IgD-negative memory B cell (primary cell): ENCODE results near the gene ARL10. TPM values are rescaled to one million over a fixed set of nuclear protein-coding genes. Genes with fewer than 3 reads are reported as not detected.

Source experiments
- H3K27ac Mint-ChIP-seq, 3 donors: one replicate each; pipeline ENCODE4 v1.8.0; 2020 to 2022; ENCODE audit warnings: mild to moderate bottlenecking in 3 of 3, mixed read lengths in 3 of 3, moderate library complexity in 1 of 3
- H3K27me3 Mint-ChIP-seq: one replicate; pipeline ENCODE4 v1.8.0; 2021; ENCODE audit warnings: mixed read lengths
- H3K36me3 Mint-ChIP-seq: one replicate; pipeline ENCODE4 v1.8.0; 2020; ENCODE audit warnings: mild to moderate bottlenecking, mixed read lengths
- H3K4me1 Mint-ChIP-seq, 3 donors: one replicate each; pipeline ENCODE4 v1.8.0; 2020 to 2022; ENCODE audit warnings: mixed read lengths in 3 of 3, mild to moderate bottlenecking in 1 of 3
- H3K4me3 Mint-ChIP-seq, 4 donors: one replicate each; pipeline ENCODE4 v1.8.0; 2020 to 2022; ENCODE audit warnings: mild to moderate bottlenecking in 4 of 4, mixed read lengths in 4 of 4, moderate library complexity in 3 of 4
- H3K9me3 Mint-ChIP-seq, 3 donors: one replicate each; pipeline ENCODE4 v1.8.0; 2020 to 2021; ENCODE audit warnings: mixed read lengths in 3 of 3, mild to moderate bottlenecking in 1 of 3
- polyA plus RNA-seq: library from polyadenylated mRNA; unstranded; fragments of 300-500 nt; fragmentation: Illumina TruSeq; gene quantifications from one replicate; pipeline ENCODE4 v1.2.3, GENCODE V29; 2021

The ARL10 gene
- polyA plus RNA-seq, 1 donor from 2014 or later = 1.3 TPM

- Mint-ChIP-seq H3K9me3 (no peaks in the 10 kb centered on the region), H3K27ac (no peak overlapping the region), H3K36me3 (peaks cover 2% of the 10 kb centered on the region), H3K27me3 (no peaks in the 10 kb centered on the region), H3K4me1 (peaks cover 6 to 9% (median 7%) of the 10 kb centered on the region in 3 donors), H3K4me3 (no peak overlapping the region)
Observed at GRCh38 chr5:176379881-176380280, 14.6 kb downstream of the ARL10 start.

- H3K27me3 Mint-ChIP-seq = no peaks in the 10 kb centered on the region
- peaks cover 2% of the 10 kb centered on the region for H3K36me3 Mint-ChIP-seq
- H3K4me1 Mint-ChIP-seq = peaks cover 9 to 15% (median 11%) of the 10 kb centered on the region in 3 donors
- H3K27ac Mint-ChIP-seq = no peak overlapping the region
- H3K9me3 Mint-ChIP-seq = no peaks in the 10 kb centered on the region
- no peak overlapping the region for H3K4me3 Mint-ChIP-seq
Observed at GRCh38 chr5:176381423-176381822, 16.1 kb downstream of the ARL10 start.

- H3K36me3 Mint-ChIP-seq = peaks cover 2% of the 10 kb centered on the region
- no peak overlapping the region for H3K4me3 Mint-ChIP-seq
- no peak overlapping the region for H3K27ac Mint-ChIP-seq
- no peaks in the 10 kb centered on the region for H3K9me3 Mint-ChIP-seq
- peaks cover 9 to 17% (median 15%) of the 10 kb centered on the region in 3 donors for H3K4me1 Mint-ChIP-seq
- no peaks in the 10 kb centered on the region for H3K27me3 Mint-ChIP-seq
Observed at GRCh38 chr5:176381979-176382378, 16.7 kb downstream of the ARL10 start.

- Mint-ChIP-seq H3K27ac (peak overlapping the region in 1 of 3 donors; percentile 28), H3K27me3 (no peaks in the 10 kb centered on the region), H3K4me1 (peaks cover 11 to 22% (median 17%) of the 10 kb centered on the region in 3 donors), H3K4me3 (peak overlapping the region in 2 of 4 donors; percentile 33 to 50), H3K9me3 (no peaks in the 10 kb centered on the region), H3K36me3 (peaks cover 2% of the 10 kb centered on the region)
Observed at GRCh38 chr5:176382721-176383120, 17.4 kb downstream of the ARL10 start.

GRCh38 chr5:176383248-176383905 lies 18.1 kb downstream of the ARL10 start:
- peaks cover 15 to 25% (median 19%) of the 10 kb centered on the region in 3 donors for H3K4me1 Mint-ChIP-seq
- H3K27ac Mint-ChIP-seq = peak overlapping the region in 1 of 3 donors; percentile 28
- peaks cover 2% of the 10 kb centered on the region for H3K36me3 Mint-ChIP-seq
- peak overlapping the region in 1 of 4 donors; percentile 50 for H3K4me3 Mint-ChIP-seq
- H3K27me3 Mint-ChIP-seq = no peaks in the 10 kb centered on the region
- no peaks in the 10 kb centered on the region for H3K9me3 Mint-ChIP-seq

GRCh38 chr5:176383961-176384360 lies 18.7 kb downstream of the ARL10 start:
- peaks cover 15 to 25% (median 23%) of the 10 kb centered on the region in 3 donors for H3K4me1 Mint-ChIP-seq
- no peak overlapping the region for H3K27ac Mint-ChIP-seq
- H3K4me3 Mint-ChIP-seq = peak overlapping the region in 1 of 4 donors; percentile 50
- no peaks in the 10 kb centered on the region for H3K27me3 Mint-ChIP-seq
- peaks cover 2% of the 10 kb centered on the region for H3K36me3 Mint-ChIP-seq
- no peaks in the 10 kb centered on the region for H3K9me3 Mint-ChIP-seq

- peaks cover 2% of the 10 kb centered on the region for H3K36me3 Mint-ChIP-seq
Observed at GRCh38 chr5:176384366-176384930, 19.2 kb downstream of the ARL10 start.

GRCh38 chr5:176384991-176385390 lies 19.7 kb downstream of the ARL10 start:
- Mint-ChIP-seq H3K27ac (peak overlapping the region in 1 of 3 donors; percentile 67), H3K36me3 (peaks cover under 1% of the 10 kb centered on the region), H3K4me1 (peaks cover 8 to 24% (median 19%) of the 10 kb centered on the region in 3 donors), H3K27me3 (no peaks in the 10 kb centered on the region), H3K9me3 (no peaks in the 10 kb centered on the region), H3K4me3 (peak overlapping the region in 2 of 4 donors; percentile 28 to 81)

More at GRCh38 chr5:176384366-176384930, 19.2 kb downstream of the ARL10 start:
- no peaks in the 10 kb centered on the region for H3K27me3 Mint-ChIP-seq
- peak overlapping the region in 2 of 4 donors; percentile 28 to 81 for H3K4me3 Mint-ChIP-seq
- peak overlapping the region in 1 of 3 donors; percentile 67 for H3K27ac Mint-ChIP-seq
- peaks cover 13 to 25% (median 23%) of the 10 kb centered on the region in 3 donors for H3K4me1 Mint-ChIP-seq
- no peaks in the 10 kb centered on the region for H3K9me3 Mint-ChIP-seq

GRCh38 chr5:176386491-176386890 lies 21.2 kb downstream of the ARL10 start:
- H3K36me3 Mint-ChIP-seq = peaks cover 1% of the 10 kb centered on the region
- H3K4me3 Mint-ChIP-seq = peak overlapping the region; percentile 10 to 100 (median 79)
- no peaks in the 10 kb centered on the region for H3K27me3 Mint-ChIP-seq
- H3K27ac Mint-ChIP-seq = peak overlapping the region in 1 of 3 donors; percentile 99
- H3K9me3 Mint-ChIP-seq = no peaks in the 10 kb centered on the region
- peaks cover 8 to 21% (median 17%) of the 10 kb centered on the region in 3 donors for H3K4me1 Mint-ChIP-seq

- Mint-ChIP-seq H3K36me3 (peaks cover 1% of the 10 kb centered on the region), H3K4me1 (peaks cover 8 to 21% (median 17%) of the 10 kb centered on the region in 3 donors), H3K4me3 (peak overlapping the region; percentile 99 to 100 (median 100)), H3K27ac (peak overlapping the region; percentile 98 to 100 (median 99)), H3K9me3 (no peaks in the 10 kb centered on the region), H3K27me3 (no peaks in the 10 kb centered on the region)
Observed at GRCh38 chr5:176387384-176387925, 22.2 kb downstream of the ARL10 start.

GRCh38 chr5:176388003-176388443 lies 22.7 kb downstream of the ARL10 start:
- H3K27ac Mint-ChIP-seq = peak overlapping the region; percentile 98 to 100 (median 99)
- H3K36me3 Mint-ChIP-seq = peaks cover 1% of the 10 kb centered on the region
- no peaks in the 10 kb centered on the region for H3K9me3 Mint-ChIP-seq
- H3K27me3 Mint-ChIP-seq = no peaks in the 10 kb centered on the region
- H3K4me1 Mint-ChIP-seq = peaks cover 8 to 21% (median 17%) of the 10 kb centered on the region in 3 donors
- peak overlapping the region; percentile 99 to 100 (median 100) for H3K4me3 Mint-ChIP-seq

GRCh38 chr5:176388444-176389134 lies 23.3 kb downstream of the ARL10 start, which contains the start of the genes HIGD2A and NOP16:
Gene HIGD2A, plus strand, starts transcription at chr5:176388751. Its CDS starts 69 bp downstream, at chr5:176388820.
Gene NOP16, minus strand, starts transcription at chr5:176388598. Its CDS starts 59 bp downstream, at chr5:176388539.
- Mint-ChIP-seq H3K36me3 (peaks cover 1% of the 10 kb centered on the region), H3K27me3 (no peaks in the 10 kb centered on the region)

GRCh38 chr5:176389135-176390123 lies 24.1 kb downstream of the ARL10 start:
- H3K36me3 Mint-ChIP-seq = peaks cover 1% of the 10 kb centered on the region
- peak overlapping the region; percentile 99 to 100 (median 100) for H3K4me3 Mint-ChIP-seq
- H3K9me3 Mint-ChIP-seq = no peaks in the 10 kb centered on the region
- H3K27ac Mint-ChIP-seq = peak overlapping the region; percentile 98 to 100 (median 99)
- peaks cover 8 to 21% (median 17%) of the 10 kb centered on the region in 3 donors for H3K4me1 Mint-ChIP-seq
- H3K27me3 Mint-ChIP-seq = no peaks in the 10 kb centered on the region

More at GRCh38 chr5:176388444-176389134, 23.3 kb downstream of the ARL10 start, which contains the start of the genes HIGD2A and NOP16:
- peak within 1 kb of the TSS; percentile 98 to 100 (median 99) for H3K27ac Mint-ChIP-seq
- H3K4me3 Mint-ChIP-seq = peak within 1 kb of the TSS; percentile 99 to 100 (median 100)
- H3K9me3 Mint-ChIP-seq = no peaks in the 10 kb centered on the region
- H3K4me1 Mint-ChIP-seq = peaks cover 8 to 21% (median 17%) of the 10 kb centered on the region in 3 donors
